HG03103 (cell line): ENCODE results near the gene DCHS1.

Experiments
- ATAC-seq: cut with Tn5 transposase; IDR thresholded peaks from one replicate; pipeline ENCODE4 v1.9.1; 2021; ENCODE audit warnings: low read depth; ENCODE audit not compliant: unreplicated experiment

DCHS1 gene

GRCh38 chr11:6674219-6674597 is 18.6 kb upstream of the DCHS1 start:
- ATAC-seq: no peak

DNA sequence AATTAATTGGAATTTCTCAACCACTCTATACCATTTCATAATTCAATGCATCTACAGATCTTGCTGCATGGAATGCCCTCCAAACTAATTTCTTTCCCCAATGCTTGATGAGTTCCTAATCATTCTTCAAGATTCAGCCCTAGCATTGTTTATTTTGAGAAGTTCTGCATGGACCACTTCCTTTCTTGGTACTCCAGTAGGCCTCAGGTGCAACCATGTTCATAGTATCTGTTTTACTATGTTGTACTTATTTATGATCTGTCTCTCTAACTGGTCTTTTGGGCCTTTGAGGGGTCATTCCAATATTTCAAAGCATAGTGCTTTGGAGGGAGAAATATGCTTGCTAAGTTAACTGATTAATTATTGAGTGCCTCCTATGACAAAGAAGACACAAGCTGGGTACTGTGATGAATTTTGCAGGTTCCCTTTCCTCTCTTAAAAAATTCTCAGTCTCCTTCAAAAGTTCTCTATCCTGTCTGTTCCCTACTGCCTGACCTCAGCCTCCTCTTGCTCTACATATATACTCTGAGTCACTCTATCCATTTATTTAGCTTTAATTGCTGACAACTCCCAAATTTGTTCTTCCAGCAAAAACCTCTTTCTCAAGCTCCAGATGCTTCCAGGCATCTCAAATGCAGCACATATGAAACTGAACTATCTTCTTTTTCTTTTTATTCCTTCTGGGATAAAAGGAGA is 18.1 kb upstream of the DCHS1 start:
- no peak for ATAC-seq

- ATAC-seq: no peak
These were observed 16.4 kb upstream of the DCHS1 start for GRCh38 chr11:6671991-6672390.

GRCh38 chr11:6670202-6670830 is 14.7 kb upstream of the DCHS1 start:
- ATAC-seq: no peak

GRCh38 chr11:6667733-6668374 is 12.2 kb upstream of the DCHS1 start:
- ATAC-seq: no peak

- no peak for ATAC-seq
These were observed 10.9 kb upstream of the DCHS1 start for GRCh38 chr11:6666302-6667183.

DNA sequence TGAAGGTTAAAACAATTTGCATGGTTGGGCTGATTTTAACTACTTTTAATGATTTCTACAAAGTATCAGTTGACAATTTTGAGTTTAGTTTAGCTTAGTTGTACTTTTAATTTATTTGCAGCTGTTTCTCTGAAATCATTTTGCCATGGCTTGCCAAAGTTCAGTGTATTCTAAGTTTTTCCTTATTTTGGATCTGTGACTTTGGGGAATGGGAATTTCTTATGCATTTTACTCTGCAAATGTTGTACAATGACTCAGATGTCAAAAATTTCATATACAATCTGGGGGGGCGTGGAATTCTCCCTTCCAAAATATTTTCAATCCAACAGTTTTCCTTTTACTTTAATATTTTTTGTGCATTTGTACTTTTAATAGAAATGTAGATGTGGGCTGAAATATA is 8.9 kb upstream of the DCHS1 start:
- no peak for ATAC-seq

GRCh38 chr11:6663794-6664469 is 8.3 kb upstream of the DCHS1 start:
- no peak for ATAC-seq

DNA sequence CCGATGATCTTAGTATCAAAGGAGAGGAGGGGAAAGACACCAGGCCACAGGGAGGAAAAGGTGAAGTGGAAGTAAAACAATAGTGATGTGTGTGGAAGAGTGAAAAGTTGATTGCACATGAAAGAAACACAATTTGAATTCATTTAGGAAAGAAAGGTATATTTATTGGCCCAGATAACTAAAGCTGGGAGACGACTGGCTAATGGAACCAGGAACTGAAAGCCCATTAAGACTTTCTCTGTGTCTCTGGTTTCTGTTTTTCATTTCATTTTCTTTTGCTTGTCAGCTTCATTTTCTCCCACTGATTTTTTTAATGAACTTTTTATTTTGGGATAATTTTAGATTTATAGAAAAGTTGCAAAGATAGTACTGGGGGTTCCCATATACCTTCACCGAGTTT is 5.1 kb upstream of the DCHS1 start:
- ATAC-seq: no peak

GRCh38 chr11:6658647-6659046 is 3.0 kb upstream of the DCHS1 start:
- ATAC-seq: no peak

DNA sequence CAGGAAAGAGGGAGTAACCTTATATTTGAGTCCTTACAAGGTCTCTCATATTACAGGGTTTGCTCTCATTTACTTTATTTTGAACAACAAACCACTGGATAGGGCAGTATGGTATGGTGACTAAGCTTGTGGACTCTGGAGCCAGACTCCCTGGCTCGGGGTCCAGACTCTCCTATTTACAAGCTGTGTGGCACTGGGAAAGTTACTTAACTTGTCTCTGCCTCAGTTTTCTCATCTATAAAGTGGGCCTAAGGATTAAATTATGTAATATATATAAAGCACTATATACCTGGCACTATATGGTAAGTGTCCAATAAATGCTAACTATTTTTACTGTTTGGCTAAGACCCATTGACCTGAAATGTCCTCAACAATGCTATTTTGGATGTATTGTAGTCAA is 1.7 kb upstream of the DCHS1 start:
- ATAC-seq: no peak

DNA sequence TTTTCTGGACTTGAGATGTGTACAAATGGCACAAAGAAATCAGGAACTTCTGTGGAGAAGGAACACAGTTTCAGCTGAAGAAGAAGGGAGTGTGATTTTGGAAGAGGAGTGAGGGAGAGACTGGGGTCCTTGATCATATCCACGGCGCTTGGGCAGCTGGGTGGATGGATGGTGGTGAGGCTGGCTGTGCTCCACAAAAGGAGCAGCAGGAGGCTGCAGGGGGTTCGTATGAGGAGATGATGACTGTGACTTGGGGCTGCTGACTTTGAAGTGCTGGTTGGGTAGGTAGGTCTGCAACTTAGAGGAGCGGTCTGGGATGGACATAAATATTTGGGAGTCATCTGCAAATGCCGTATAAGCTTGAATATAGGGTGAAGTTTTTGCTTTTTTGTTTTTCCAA is 1.3 kb upstream of the DCHS1 start:
- no peak for ATAC-seq

- ATAC-seq: no peak
These were observed 941 bp upstream of the DCHS1 start for GRCh38 chr11:6656584-6656915.

DNA sequence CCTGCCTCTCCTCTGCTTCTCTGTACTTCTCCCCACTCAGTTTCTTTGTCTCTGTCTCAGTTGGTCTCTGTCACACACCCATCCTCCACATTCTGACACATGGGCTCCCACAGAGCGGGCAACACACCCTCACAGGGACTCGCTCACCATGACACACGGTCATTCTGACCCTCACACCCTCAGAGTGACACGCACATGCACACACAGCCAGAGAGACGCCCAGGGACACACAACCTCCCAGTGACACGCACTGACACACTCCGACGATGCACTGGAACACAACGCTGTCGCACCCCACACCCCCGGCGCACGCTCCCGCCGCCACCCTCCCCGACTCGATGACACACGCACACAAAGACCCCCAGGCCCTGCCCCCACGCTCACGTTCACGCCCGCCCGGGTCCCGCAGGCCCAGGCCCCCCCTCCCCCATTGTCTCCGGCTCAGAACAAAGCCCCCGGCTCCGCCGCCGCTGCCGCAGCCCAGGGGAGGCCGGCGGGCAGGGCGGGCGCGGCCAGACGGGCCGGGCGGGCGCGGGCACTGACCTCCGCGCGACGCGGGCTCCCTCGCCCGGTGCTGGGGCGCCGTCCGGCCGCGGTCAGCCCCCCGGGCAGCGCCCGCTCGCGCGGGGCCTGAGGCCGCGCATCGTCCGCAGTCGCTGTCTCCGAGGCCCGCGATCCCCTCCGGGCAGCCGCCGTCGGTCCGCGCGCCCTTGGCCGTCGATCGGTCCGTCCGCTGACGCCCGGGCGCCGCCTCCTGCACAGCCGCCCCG is 404 bp downstream of the DCHS1 start:
- no peak for ATAC-seq

GRCh38 chr11:6654281-6655019 is 1.2 kb downstream of the DCHS1 start:
- no peak for ATAC-seq

DNA sequence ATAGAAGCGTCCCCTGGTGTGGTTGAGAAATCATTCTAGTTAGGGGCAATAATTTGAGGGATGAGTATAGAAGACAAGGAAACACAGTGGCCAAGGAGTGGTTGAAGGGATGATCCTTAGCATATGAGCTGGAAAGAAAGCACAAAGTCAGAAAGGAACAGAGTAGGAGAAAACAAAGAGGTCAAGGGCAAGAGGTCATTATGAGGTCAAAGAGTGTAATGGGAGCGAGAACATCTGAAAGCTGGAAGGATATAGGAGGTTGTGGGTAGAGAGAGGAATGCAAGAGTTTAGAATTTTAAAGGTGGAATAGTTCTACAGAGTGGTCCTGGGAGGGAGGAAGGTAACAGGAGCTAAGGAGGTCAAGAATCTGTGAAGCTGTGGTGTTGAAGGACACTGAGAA is 2.0 kb downstream of the DCHS1 start:
- ATAC-seq: no peak

GRCh38 chr11:6653097-6653496 is 2.5 kb downstream of the DCHS1 start:
- no peak for ATAC-seq

GRCh38 chr11:6652182-6652581 is 3.4 kb downstream of the DCHS1 start:
- ATAC-seq: no peak

GRCh38 chr11:6650980-6651379 is 4.6 kb downstream of the DCHS1 start:
- no peak for ATAC-seq
